H1 (cell line): Measurements from ENCODE around the gene CRYGN.

Experiments
- ATF3 ChIP-seq: IDR thresholded peaks from 2 replicates; pipeline ENCODE4 v1.6.1; 2011; ENCODE audit warnings: low read depth, mild to moderate bottlenecking, low read length; ENCODE audit not compliant: insufficient read depth
- BACH1 ChIP-seq: IDR thresholded peaks from 2 replicates; pipeline ENCODE4 v1.6.1; 2012; ENCODE audit warnings: low read length, improper control_type of control experiment
- TAF7 ChIP-seq: optimal IDR thresholded peaks from 2 replicates; pipeline ENCODE3; 2011; ENCODE audit warnings: low read depth, mild to moderate bottlenecking, inconsistent platforms, low read length, moderate library complexity, borderline replicate concordance
- ZNF274 ChIP-seq: IDR thresholded peaks from 2 replicates; pipeline ENCODE4 v1.7.0; 2012; ENCODE audit warnings: low read length, borderline replicate concordance; ENCODE audit errors: extremely low read depth

GRCh38 chr7:151393031-151393977, 46.6 kb downstream of the CRYGN start:
- TF ChIP-seq ATF3 (no peak), ZNF274 (no peak), TAF7 (no peak), BACH1 (no peak)
